Measurements from ENCODE around the gene CPPED1. TPM values are rescaled to one million over a fixed set of nuclear protein-coding genes. Genes with fewer than 3 reads are reported as not detected.

CPPED1 gene
- total RNA-seq, 1 donor: 40.0 TPM

DNA sequence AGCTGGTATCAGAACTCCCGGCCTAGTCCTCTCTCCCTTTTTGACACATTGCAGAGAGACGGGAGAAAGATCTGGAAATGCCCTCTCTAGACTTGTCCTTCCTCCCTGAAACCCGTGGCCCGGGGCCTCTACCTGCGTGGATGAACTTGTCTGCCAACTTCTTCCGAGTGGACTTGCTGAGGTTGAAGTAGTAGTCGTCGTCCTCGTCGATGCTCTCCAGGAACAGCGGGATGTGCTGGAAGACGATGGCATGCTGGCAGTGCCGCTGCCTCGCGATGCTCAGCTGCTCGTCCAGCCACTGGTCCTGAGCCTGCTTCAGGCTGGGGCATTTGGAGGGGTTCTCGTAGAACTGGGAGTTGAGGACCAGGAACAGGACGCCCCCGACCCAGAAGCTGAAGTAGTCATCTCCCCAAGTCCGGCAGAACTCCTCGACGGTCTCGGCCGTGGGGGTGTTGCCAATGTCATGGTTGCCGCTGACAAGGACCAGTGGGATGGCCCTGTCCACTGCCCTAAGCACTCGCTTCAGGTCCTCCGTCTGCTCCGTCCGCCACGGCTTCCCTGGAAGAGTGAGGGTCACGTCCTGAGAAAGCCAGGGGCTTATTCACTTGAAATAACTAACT, 99.1 kb downstream of the CPPED1 start:
- H3K27me3 ChIP-seq (ENCODE audit: insufficient read depth, low read length): no peaks in the 10 kb centered on the region
- no peak overlapping the region for H3K4me3 ChIP-seq (ENCODE audit: low read length)
- no peaks in the 10 kb centered on the region for H3K4me1 ChIP-seq (ENCODE audit: insufficient read depth, low read length)
- H3K9me3 ChIP-seq (ENCODE audit: low read depth, low read length): no peaks in the 10 kb centered on the region

- H3K4me3 ChIP-seq (ENCODE audit: low read length): no peak overlapping the region
- no peaks in the 10 kb centered on the region for H3K9me3 ChIP-seq (ENCODE audit: low read depth, low read length)
- no peaks in the 10 kb centered on the region for H3K4me1 ChIP-seq (ENCODE audit: insufficient read depth, low read length)
- no peaks in the 10 kb centered on the region for H3K27me3 ChIP-seq (ENCODE audit: insufficient read depth, low read length)
Measured at GRCh38 chr16:12703935-12704334, 99.8 kb downstream of the CPPED1 start.

- Histone ChIP-seq H3K27me3 (ENCODE audit: insufficient read depth, low read length) (no peaks in the 10 kb centered on the region), H3K9me3 (ENCODE audit: low read depth, low read length) (no peaks in the 10 kb centered on the region), H3K4me3 (ENCODE audit: low read length) (no peak overlapping the region), H3K4me1 (ENCODE audit: insufficient read depth, low read length) (no peaks in the 10 kb centered on the region)
Measured at GRCh38 chr16:12700161-12700560, 103.5 kb downstream of the CPPED1 start.

GRCh38 chr16:12699161-12699560, 104.5 kb downstream of the CPPED1 start:
- Histone ChIP-seq H3K4me1 (ENCODE audit: insufficient read depth, low read length) (no peaks in the 10 kb centered on the region), H3K27me3 (ENCODE audit: insufficient read depth, low read length) (no peaks in the 10 kb centered on the region), H3K9me3 (ENCODE audit: low read depth, low read length) (no peaks in the 10 kb centered on the region), H3K4me3 (ENCODE audit: low read length) (no peak overlapping the region)

- H3K9me3 ChIP-seq (ENCODE audit: low read depth, low read length): no peaks in the 10 kb centered on the region
- no peak overlapping the region for H3K4me3 ChIP-seq (ENCODE audit: low read length)
- H3K4me1 ChIP-seq (ENCODE audit: insufficient read depth, low read length): no peaks in the 10 kb centered on the region
- no peaks in the 10 kb centered on the region for H3K27me3 ChIP-seq (ENCODE audit: insufficient read depth, low read length)
Measured at GRCh38 chr16:12697437-12697836, 106.2 kb downstream of the CPPED1 start.

DNA sequence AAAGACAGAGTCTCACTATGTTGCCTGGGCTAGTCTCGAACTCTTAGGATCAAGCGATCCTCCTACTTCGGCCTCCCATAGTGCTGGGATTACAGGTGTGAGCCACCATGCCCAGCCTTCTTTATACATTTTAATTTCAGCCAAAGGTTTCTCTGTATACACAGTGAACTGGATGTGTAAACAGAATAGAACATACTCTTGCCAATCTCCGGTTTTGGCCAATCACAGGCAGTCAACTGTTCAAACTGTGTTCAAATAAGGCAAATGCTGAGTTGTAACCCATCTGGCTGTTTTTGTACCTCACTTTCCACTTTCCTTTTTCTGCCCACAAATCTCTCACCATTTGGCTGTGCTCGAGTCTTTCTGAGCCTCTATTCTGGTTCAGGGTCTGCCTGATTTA, 108.2 kb downstream of the CPPED1 start:
- Histone ChIP-seq H3K4me1 (ENCODE audit: insufficient read depth, low read length) (no peaks in the 10 kb centered on the region), H3K27me3 (ENCODE audit: insufficient read depth, low read length) (no peaks in the 10 kb centered on the region), H3K4me3 (ENCODE audit: low read length) (no peak overlapping the region)

GRCh38 chr16:12690024-12690423, 113.7 kb downstream of the CPPED1 start:
- H3K4me3 ChIP-seq (ENCODE audit: low read length): no peak overlapping the region
- H3K4me1 ChIP-seq (ENCODE audit: insufficient read depth, low read length): peaks cover 9% of the 10 kb centered on the region
- H3K27me3 ChIP-seq (ENCODE audit: insufficient read depth, low read length): no peaks in the 10 kb centered on the region
- no peaks in the 10 kb centered on the region for H3K9me3 ChIP-seq (ENCODE audit: low read depth, low read length)

More for the DNA sequence above, 108.2 kb downstream of the CPPED1 start:
- no peaks in the 10 kb centered on the region for H3K9me3 ChIP-seq (ENCODE audit: low read depth, low read length)

DNA sequence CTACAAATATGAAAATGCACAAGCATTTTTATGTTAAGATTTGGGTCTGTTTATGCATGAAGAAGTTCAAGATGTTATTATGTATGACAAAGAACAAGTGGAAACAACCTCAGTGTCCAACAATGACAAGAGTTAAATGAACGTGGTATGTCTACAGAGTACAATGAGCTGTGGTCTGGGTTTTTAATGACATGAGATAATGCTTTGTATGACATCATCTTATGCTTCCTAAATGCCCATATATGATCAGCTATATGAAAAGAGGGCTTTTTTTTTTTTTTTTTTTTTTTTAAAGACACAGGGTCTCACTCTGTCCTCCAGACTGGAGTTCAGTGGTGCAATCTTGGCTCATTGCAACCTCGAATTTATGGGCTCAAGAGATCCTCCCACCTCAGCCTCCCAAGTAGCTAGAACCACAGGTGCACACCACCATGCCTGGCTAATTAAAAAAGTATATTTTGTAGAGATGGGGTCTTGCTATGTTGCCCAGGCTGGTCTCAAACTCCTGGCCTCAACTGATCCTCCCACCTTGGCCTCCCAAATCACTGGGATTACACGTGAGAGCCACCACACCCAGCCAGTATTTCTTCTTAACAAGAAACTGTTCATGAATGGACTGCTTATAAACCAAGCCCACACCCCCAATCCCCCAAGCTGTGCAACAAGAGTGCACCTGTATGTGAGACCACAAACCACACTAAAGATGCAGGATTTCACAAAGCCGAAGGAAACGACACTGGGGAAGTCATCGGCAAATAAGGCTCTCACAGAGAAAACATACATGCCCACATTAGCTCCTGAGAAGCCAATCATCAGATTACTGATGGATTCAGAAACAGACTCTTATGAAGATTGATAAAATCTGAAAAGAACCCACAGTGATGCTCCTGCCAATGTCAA, 114.5 kb downstream of the CPPED1 start:
- Histone ChIP-seq H3K4me1 (ENCODE audit: insufficient read depth, low read length) (peaks cover 9% of the 10 kb centered on the region), H3K9me3 (ENCODE audit: low read depth, low read length) (no peaks in the 10 kb centered on the region), H3K4me3 (ENCODE audit: low read length) (no peak overlapping the region), H3K27me3 (ENCODE audit: insufficient read depth, low read length) (no peaks in the 10 kb centered on the region)

DNA sequence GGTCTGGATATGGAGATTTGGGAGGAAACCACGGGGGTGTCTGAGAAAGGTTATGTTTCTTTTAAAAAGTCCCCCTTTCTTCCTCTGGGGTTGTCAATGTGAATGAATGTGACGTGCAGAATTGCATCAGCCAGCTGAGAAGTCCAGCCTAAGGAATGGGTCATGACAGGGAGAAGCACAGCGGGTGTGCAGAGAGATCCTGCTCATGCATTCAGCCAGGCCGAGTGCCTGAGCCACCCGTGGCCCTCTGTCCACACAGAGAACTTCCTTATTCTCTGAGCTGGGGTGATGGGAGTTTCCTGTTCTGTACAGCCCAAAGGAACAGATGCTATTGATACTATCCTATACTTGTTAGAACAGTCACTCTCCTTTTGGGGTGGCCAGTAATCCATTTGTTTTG, 117.9 kb downstream of the CPPED1 start:
- Histone ChIP-seq H3K4me1 (ENCODE audit: insufficient read depth, low read length) (peaks cover 9% of the 10 kb centered on the region), H3K4me3 (ENCODE audit: low read length) (no peak overlapping the region), H3K27me3 (ENCODE audit: insufficient read depth, low read length) (no peaks in the 10 kb centered on the region), H3K9me3 (ENCODE audit: low read depth, low read length) (no peaks in the 10 kb centered on the region)

DNA sequence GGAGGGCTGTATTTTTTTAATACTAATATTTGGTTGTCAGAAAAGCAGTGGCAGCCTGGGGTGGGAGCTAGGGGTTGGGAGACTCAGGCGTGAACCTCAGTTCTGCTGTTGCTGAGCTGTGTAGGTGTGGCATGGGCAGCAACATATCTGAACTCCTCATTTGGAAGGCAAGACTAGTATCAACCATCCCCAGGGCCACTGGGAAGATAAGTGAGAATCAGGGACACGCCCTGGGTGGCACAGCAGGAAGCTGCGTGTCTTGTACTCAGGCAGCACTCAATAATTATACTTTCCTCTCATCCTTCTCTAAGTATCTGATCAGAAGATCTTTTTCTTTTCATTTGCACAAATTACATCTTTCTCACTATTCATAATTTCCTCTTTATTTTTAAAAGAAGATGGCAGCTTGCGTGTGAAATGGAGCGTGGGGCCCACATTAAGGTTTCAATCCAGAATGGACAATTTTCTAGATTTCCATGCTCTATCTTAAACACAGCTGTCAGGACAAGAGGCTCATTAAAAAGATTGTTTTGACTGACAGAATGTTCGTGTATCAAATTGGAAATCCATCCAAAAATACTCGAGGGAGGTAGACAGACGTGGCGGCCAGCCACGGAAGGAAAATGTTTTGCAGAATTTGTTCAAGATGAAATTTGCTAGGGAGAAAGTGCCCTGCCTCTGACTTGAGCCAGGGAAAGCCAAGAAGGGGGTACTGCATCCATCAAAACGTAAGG, 121.1 kb downstream of the CPPED1 start:
- H3K4me3 ChIP-seq (ENCODE audit: low read length): no peak overlapping the region
- H3K4me1 ChIP-seq (ENCODE audit: insufficient read depth, low read length): peaks cover 9% of the 10 kb centered on the region
- H3K27me3 ChIP-seq (ENCODE audit: insufficient read depth, low read length): no peaks in the 10 kb centered on the region
- H3K9me3 ChIP-seq (ENCODE audit: low read depth, low read length): no peaks in the 10 kb centered on the region

DNA sequence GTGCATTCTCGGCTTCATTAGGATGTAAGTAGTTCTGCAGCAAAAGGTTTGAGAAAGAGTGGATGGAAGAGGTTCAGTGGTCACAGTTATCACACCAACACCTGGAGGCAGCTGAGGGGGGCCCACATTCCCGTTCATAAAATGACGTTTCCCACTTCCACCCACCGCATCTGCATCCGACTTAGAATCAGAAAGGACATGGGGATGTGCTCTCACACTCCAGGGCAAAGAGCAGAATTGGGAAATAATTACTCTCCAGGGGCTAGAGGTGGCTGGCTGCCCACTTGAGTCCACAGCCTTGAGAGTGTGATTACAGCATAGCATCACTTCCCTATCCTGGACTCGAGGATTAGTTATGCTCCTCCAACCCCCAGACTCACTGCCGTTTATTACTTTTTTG, 122.0 kb downstream of the CPPED1 start:
- Histone ChIP-seq H3K27me3 (ENCODE audit: insufficient read depth, low read length) (no peaks in the 10 kb centered on the region), H3K4me3 (ENCODE audit: low read length) (no peak overlapping the region), H3K4me1 (ENCODE audit: insufficient read depth, low read length) (peaks cover 12% of the 10 kb centered on the region), H3K9me3 (ENCODE audit: low read depth, low read length) (no peaks in the 10 kb centered on the region)

DNA sequence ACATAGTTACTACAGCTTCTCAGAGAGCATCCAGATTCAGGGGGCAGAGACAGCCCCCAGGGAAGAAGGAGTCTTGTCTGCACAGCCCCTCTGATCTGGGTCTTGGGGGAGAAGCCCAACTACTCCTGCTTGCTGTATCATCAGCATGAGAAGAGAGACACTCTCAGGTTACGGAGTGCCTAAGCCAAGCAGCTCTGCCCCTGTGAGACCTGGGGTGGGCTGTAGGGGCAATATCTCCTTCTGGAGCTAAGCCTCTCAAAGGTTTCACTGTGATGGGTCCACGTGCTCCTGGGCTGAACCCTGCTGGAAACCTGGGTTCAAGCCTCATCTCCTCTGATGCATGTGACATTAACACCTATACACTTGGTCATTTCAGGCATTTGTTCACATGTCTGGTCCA, 123.2 kb downstream of the CPPED1 start:
- H3K4me3 ChIP-seq (ENCODE audit: low read length): no peak overlapping the region
- H3K4me1 ChIP-seq (ENCODE audit: insufficient read depth, low read length): peaks cover 4% of the 10 kb centered on the region
- H3K9me3 ChIP-seq (ENCODE audit: low read depth, low read length): no peaks in the 10 kb centered on the region
- no peaks in the 10 kb centered on the region for H3K27me3 ChIP-seq (ENCODE audit: insufficient read depth, low read length)

DNA sequence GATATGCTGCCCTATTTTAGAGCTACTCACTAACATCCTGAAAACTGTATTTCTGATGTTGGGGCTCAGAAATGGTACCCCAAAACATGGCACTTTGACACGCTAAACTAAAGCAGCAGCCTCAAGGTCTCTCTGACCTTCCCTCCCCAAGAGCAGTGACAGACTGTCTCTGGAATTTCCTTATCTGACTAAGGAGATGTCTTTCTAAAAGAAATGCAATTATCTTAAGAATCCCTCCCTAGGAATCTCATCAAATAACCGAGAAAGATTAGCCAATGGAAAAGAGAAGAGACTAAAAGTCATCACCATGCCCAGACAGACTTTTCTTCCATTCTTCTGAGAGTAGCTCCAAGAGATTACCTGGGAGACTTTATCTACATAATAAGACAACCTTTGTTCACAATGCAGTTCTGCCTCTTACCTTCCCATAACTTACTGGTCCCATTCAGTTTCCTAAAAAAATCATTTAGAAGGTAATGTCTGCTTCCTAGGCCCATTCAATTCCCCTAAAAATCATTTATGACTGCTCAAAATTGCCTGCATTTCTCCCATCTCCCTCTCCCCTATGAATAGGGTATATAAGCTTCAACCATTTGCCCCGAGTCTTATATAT, 123.9 kb downstream of the CPPED1 start:
- Histone ChIP-seq H3K9me3 (ENCODE audit: low read depth, low read length) (no peaks in the 10 kb centered on the region), H3K4me3 (ENCODE audit: low read length) (no peak overlapping the region), H3K4me1 (ENCODE audit: insufficient read depth, low read length) (peaks cover 3% of the 10 kb centered on the region), H3K27me3 (ENCODE audit: insufficient read depth, low read length) (no peaks in the 10 kb centered on the region)

- Histone ChIP-seq H3K9me3 (ENCODE audit: low read depth, low read length) (no peaks in the 10 kb centered on the region), H3K4me3 (ENCODE audit: low read length) (no peak overlapping the region), H3K27me3 (ENCODE audit: insufficient read depth, low read length) (no peaks in the 10 kb centered on the region), H3K4me1 (ENCODE audit: insufficient read depth, low read length) (peaks cover 3% of the 10 kb centered on the region)
Measured at GRCh38 chr16:12678983-12679382, 124.7 kb downstream of the CPPED1 start.

- H3K4me1 ChIP-seq (ENCODE audit: insufficient read depth, low read length): peaks cover 3% of the 10 kb centered on the region
- H3K9me3 ChIP-seq (ENCODE audit: low read depth, low read length): no peaks in the 10 kb centered on the region
- H3K4me3 ChIP-seq (ENCODE audit: low read length): no peak overlapping the region
- H3K27me3 ChIP-seq (ENCODE audit: insufficient read depth, low read length): no peaks in the 10 kb centered on the region
Measured at GRCh38 chr16:12677502-12677901, 126.2 kb downstream of the CPPED1 start.

All from mononuclear cell (primary cell).